ENCODE measurements around the gene NTM. TPM values are rescaled to one million over a fixed set of nuclear protein-coding genes. Genes with fewer than 3 reads are reported as not detected.

NTM gene
- total and polyA plus RNA-seq, 2 experiments from 2014 or later, result 2.2 to 4.9 TPM

- no peak for DNase-seq (ENCODE audit: low spot score)
- Histone ChIP-seq H3K4me1 (ENCODE audit: insufficient read depth) (no peaks in the 10 kb centered on the region), H3K36me3 (replicated peaks; ENCODE audit: insufficient read depth, low read depth) (no peaks in the 10 kb centered on the region), H3K4me2 (no peak overlapping the region), H3K27ac (no peak overlapping the region), H3K79me2 (no peaks in the 10 kb centered on the region), H3K4me3 (no peak overlapping the region), H2AFZ (no peak overlapping the region), H3K27me3 (peaks cover 3% of the 10 kb centered on the region), H4K20me1 (ENCODE audit: insufficient read depth, poor library complexity, severe bottlenecking) (no peaks in the 10 kb centered on the region), H3K9me2 (replicated peaks; ENCODE audit: insufficient read depth) (no peaks in the 10 kb centered on the region), H3K9me3 (ENCODE audit: low read depth) (no peaks in the 10 kb centered on the region)
- TF ChIP-seq CTCF (IDR thresholded peaks at IDR 0.05; ENCODE audit: poor library complexity) (no peak), EZH2 (IDR thresholded peaks at IDR 0.05; ENCODE audit: borderline replicate concordance) (no peak), EZH2phosphoT487 (IDR thresholded peaks at IDR 0.05; ENCODE audit: low read depth, severe bottlenecking, unreplicated experiment) (no peak)
- WGBS (ENCODE audit: low lambda C conversion rate, missing lambda C conversion rate), result 57% methylated on average over 1 of the region's 1 CpG
Measured at GRCh38 chr11:132220474-132220873, 850.1 kb downstream of the NTM start.

GRCh38 chr11:132222345-132222744, 851.9 kb downstream of the NTM start:
- Histone ChIP-seq H3K79me2 (no peaks in the 10 kb centered on the region), H3K4me3 (no peak overlapping the region), H3K36me3 (replicated peaks; ENCODE audit: insufficient read depth, low read depth) (no peaks in the 10 kb centered on the region), H3K27ac (no peak overlapping the region), H3K4me1 (ENCODE audit: insufficient read depth) (no peaks in the 10 kb centered on the region), H3K9me3 (ENCODE audit: low read depth) (no peaks in the 10 kb centered on the region), H3K27me3 (no peaks in the 10 kb centered on the region), H4K20me1 (ENCODE audit: insufficient read depth, poor library complexity, severe bottlenecking) (no peaks in the 10 kb centered on the region), H3K9me2 (replicated peaks; ENCODE audit: insufficient read depth) (no peaks in the 10 kb centered on the region), H3K4me2 (no peak overlapping the region), H2AFZ (no peak overlapping the region)
- WGBS (ENCODE audit: low lambda C conversion rate, missing lambda C conversion rate), result 90% methylated on average over 2 of the region's 2 CpGs
- DNase-seq (ENCODE audit: low spot score), result no peak
- TF ChIP-seq EZH2 (IDR thresholded peaks at IDR 0.05; ENCODE audit: borderline replicate concordance) (no peak), EZH2phosphoT487 (IDR thresholded peaks at IDR 0.05; ENCODE audit: low read depth, severe bottlenecking, unreplicated experiment) (no peak), CTCF (IDR thresholded peaks at IDR 0.05; ENCODE audit: poor library complexity) (no peak)

GRCh38 chr11:132226522-132226921, 856.1 kb downstream of the NTM start:
- no peak overlapping the region for H3K4me3 ChIP-seq
- H3K27me3 ChIP-seq, result no peaks in the 10 kb centered on the region
- DNase-seq (ENCODE audit: low spot score), result no peak
- H3K36me3 ChIP-seq (replicated peaks; ENCODE audit: insufficient read depth, low read depth), result no peaks in the 10 kb centered on the region
- no peaks in the 10 kb centered on the region for H4K20me1 ChIP-seq (ENCODE audit: insufficient read depth, poor library complexity, severe bottlenecking)
- H3K27ac ChIP-seq, result no peak overlapping the region
- H3K4me1 ChIP-seq (ENCODE audit: insufficient read depth), result no peaks in the 10 kb centered on the region
- no peaks in the 10 kb centered on the region for H3K9me2 ChIP-seq (replicated peaks; ENCODE audit: insufficient read depth)
- H2AFZ ChIP-seq, result no peak overlapping the region
- no peak overlapping the region for H3K4me2 ChIP-seq
- no peak for TF ChIP-seq EZH2 (IDR thresholded peaks at IDR 0.05; ENCODE audit: borderline replicate concordance)
- no peak for TF ChIP-seq EZH2phosphoT487 (IDR thresholded peaks at IDR 0.05; ENCODE audit: low read depth, severe bottlenecking, unreplicated experiment)
- TF ChIP-seq CTCF (IDR thresholded peaks at IDR 0.05; ENCODE audit: poor library complexity), result no peak
- 95% methylated on average over 4 of the region's 4 CpGs for WGBS (ENCODE audit: low lambda C conversion rate, missing lambda C conversion rate)
- H3K79me2 ChIP-seq, result no peaks in the 10 kb centered on the region
- H3K9me3 ChIP-seq (ENCODE audit: low read depth), result no peaks in the 10 kb centered on the region

Data from hepatocyte (in vitro differentiated cells).